WTC11 (cell line): ENCODE data around the gene OXLD1. TPM values are rescaled to one million over a fixed set of nuclear protein-coding genes. Genes with fewer than 3 reads are reported as not detected.

Experiments used
- ATAC-seq: fragments of 200-7000 bp; cut with Tn5 transposase; 2 replicates; pipeline ENCODE4 v1.10.0; 2021; ENCODE audit warnings: mild to moderate bottlenecking, moderate library complexity
- CTCF ChIA-PET: fragments of 300-600 bp; sonication (Branson Sonifier 250); formaldehyde crosslinking; loops from one replicate; lab custom pipeline; 2021; ENCODE audit warnings: antibody characterized with exemption; lab: Charles Lee
- POLR2A ChIA-PET: fragments of 350-600 bp; sonication (Branson Sonifier 250); formaldehyde crosslinking; loops from one replicate; lab custom pipeline; 2021; ENCODE audit warnings: antibody characterized with exemption; lab: Charles Lee
- DNase-seq: peaks from one replicate; pipeline ENCODE4 v3.0.0; 2021; ENCODE audit warnings: low spot score
- H3K27ac Mint-ChIP-seq: 2 replicates; pipeline ENCODE4 v1.8.0; 2021; ENCODE audit warnings: mixed read lengths
- H3K27me3 Mint-ChIP-seq: 2 replicates; pipeline ENCODE4 v1.8.0; 2021; ENCODE audit warnings: low read depth, mild to moderate bottlenecking, moderate library complexity, mixed read lengths
- H3K36me3 Mint-ChIP-seq: 2 replicates; pipeline ENCODE4 v1.8.0; 2021; ENCODE audit warnings: mixed read lengths
- H3K4me1 Mint-ChIP-seq: 2 replicates; pipeline ENCODE4 v1.8.0; 2022; ENCODE audit warnings: mixed read lengths
- H3K4me3 Mint-ChIP-seq: 2 replicates; pipeline ENCODE4 v1.8.0; 2021; ENCODE audit warnings: mild to moderate bottlenecking, moderate library complexity, mixed read lengths
- H3K9me3 Mint-ChIP-seq: 2 replicates; pipeline ENCODE4 v1.8.0; 2021; ENCODE audit warnings: mixed read lengths
- AR ChIP-seq: fragments of 250-450 bp; sonication (Bioruptor Pico); IDR thresholded peaks from 2 replicates; pipeline ENCODE4 v1.9.0; 2021; ENCODE audit warnings: mild to moderate bottlenecking
- CBFB ChIP-seq: sonication (generic); formaldehyde crosslinking; IDR thresholded peaks from 2 replicates; pipeline ENCODE4 v1.8.1; 2022; ENCODE audit warnings: mild to moderate bottlenecking, low read depth, missing genetic modification reagents
- CDX4 ChIP-seq: fragments of 250-450 bp; sonication (Bioruptor Pico); IDR thresholded peaks from 2 replicates; pipeline ENCODE4 v1.9.0; 2021; ENCODE audit warnings: moderate library complexity, mild to moderate bottlenecking, inconsistent platforms, borderline replicate concordance
- E2F1 ChIP-seq: sonication (generic); formaldehyde crosslinking; IDR thresholded peaks from 2 replicates; pipeline ENCODE4 v1.8.0; 2022; ENCODE audit warnings: mild to moderate bottlenecking, missing genetic modification reagents
- E2F4 ChIP-seq: sonication (generic); formaldehyde crosslinking; IDR thresholded peaks from 2 replicates; pipeline ENCODE4 v1.8.1; 2022; ENCODE audit warnings: low read depth, mild to moderate bottlenecking, moderate library complexity, missing genetic modification reagents, borderline replicate concordance
- ELF4 ChIP-seq: sonication (generic); formaldehyde crosslinking; IDR thresholded peaks from 2 replicates; pipeline ENCODE4 v1.8.1; 2022; ENCODE audit warnings: low read depth, mild to moderate bottlenecking, moderate library complexity, missing genetic modification reagents
- EMX1 ChIP-seq: fragments of 250-450 bp; sonication (Bioruptor Pico); IDR thresholded peaks from 2 replicates; pipeline ENCODE4 v1.8.0; 2021; ENCODE audit warnings: mild to moderate bottlenecking
- ESRRA ChIP-seq: sonication (generic); formaldehyde crosslinking; IDR thresholded peaks from 2 replicates; pipeline ENCODE4 v1.8.1; 2022; ENCODE audit warnings: mild to moderate bottlenecking, missing genetic modification reagents, borderline replicate concordance
- FOXK1 ChIP-seq: sonication (generic); formaldehyde crosslinking; IDR thresholded peaks from 2 replicates; pipeline ENCODE4 v1.8.0; 2022; ENCODE audit warnings: mild to moderate bottlenecking, moderate library complexity, missing genetic modification reagents
- GABPB1 ChIP-seq: sonication (generic); formaldehyde crosslinking; IDR thresholded peaks from 2 replicates; pipeline ENCODE4 v1.8.1; 2023; ENCODE audit warnings: mild to moderate bottlenecking, missing genetic modification reagents
- GRHL2 ChIP-seq: fragments of 250-450 bp; sonication (Bioruptor Pico); IDR thresholded peaks from 2 replicates; pipeline ENCODE4 v1.8.0; 2022; ENCODE audit warnings: mild to moderate bottlenecking, moderate library complexity; ENCODE audit not compliant: insufficient replicate concordance, severe bottlenecking
- HMGXB4 ChIP-seq: sonication (generic); formaldehyde crosslinking; IDR thresholded peaks from 2 replicates; pipeline ENCODE4 v1.8.1; 2023; ENCODE audit warnings: mild to moderate bottlenecking, moderate library complexity, missing genetic modification reagents
- MAX ChIP-seq: sonication (generic); formaldehyde crosslinking; IDR thresholded peaks from 2 replicates; pipeline ENCODE4 v1.8.0; 2022; ENCODE audit warnings: mild to moderate bottlenecking, missing genetic modification reagents
- MXD4 ChIP-seq: fragments of 250-450 bp; sonication (Bioruptor Pico); IDR thresholded peaks from 2 replicates; pipeline ENCODE4 v1.8.0; 2021; ENCODE audit warnings: mild to moderate bottlenecking, moderate library complexity, borderline replicate concordance
- NFE2L1 ChIP-seq: sonication (generic); formaldehyde crosslinking; IDR thresholded peaks from 2 replicates; pipeline ENCODE4 v1.8.1; 2023; ENCODE audit warnings: missing genetic modification reagents
- NR1H2 ChIP-seq: sonication (generic); formaldehyde crosslinking; IDR thresholded peaks from 2 replicates; pipeline ENCODE4 v1.9.0; 2021; ENCODE audit warnings: mild to moderate bottlenecking, moderate library complexity, missing genetic modification reagents
- OVOL2 ChIP-seq: fragments of 250-450 bp; sonication (Bioruptor Pico); IDR thresholded peaks from 2 replicates; pipeline ENCODE4 v1.9.0; 2021; ENCODE audit warnings: mild to moderate bottlenecking, borderline replicate concordance
- RELA ChIP-seq: sonication (generic); formaldehyde crosslinking; IDR thresholded peaks from 2 replicates; pipeline ENCODE4 v1.8.1; 2022; ENCODE audit warnings: missing genetic modification reagents, mild to moderate bottlenecking, borderline replicate concordance
- SOX15 ChIP-seq: fragments of 250-450 bp; sonication (Bioruptor Pico); IDR thresholded peaks from 2 replicates; pipeline ENCODE4 v1.9.0; 2021; ENCODE audit warnings: mild to moderate bottlenecking
- TCF7 ChIP-seq: sonication (generic); formaldehyde crosslinking; IDR thresholded peaks from 2 replicates; pipeline ENCODE4 v1.8.0; 2022; ENCODE audit warnings: mild to moderate bottlenecking, low read depth, missing genetic modification reagents, moderate library complexity
- TEAD1 ChIP-seq: sonication (generic); formaldehyde crosslinking; IDR thresholded peaks from 2 replicates; pipeline ENCODE4 v1.8.0; 2022; ENCODE audit warnings: mild to moderate bottlenecking, missing genetic modification reagents
- USF2 ChIP-seq: sonication (generic); formaldehyde crosslinking; IDR thresholded peaks from 2 replicates; pipeline ENCODE4 v1.8.1; 2023; ENCODE audit warnings: mild to moderate bottlenecking, missing genetic modification reagents, moderate library complexity
- ZBTB21 ChIP-seq: sonication (generic); formaldehyde crosslinking; IDR thresholded peaks from 2 replicates; pipeline ENCODE4 v1.8.1; 2023; ENCODE audit warnings: mild to moderate bottlenecking, missing genetic modification reagents, borderline replicate concordance
- ZNF219 ChIP-seq: sonication (generic); formaldehyde crosslinking; IDR thresholded peaks from 2 replicates; pipeline ENCODE4 v1.8.0; 2023; ENCODE audit warnings: missing genetic modification reagents, mild to moderate bottlenecking, borderline replicate concordance
- ZNF232 ChIP-seq: sonication (generic); formaldehyde crosslinking; IDR thresholded peaks from 2 replicates; pipeline ENCODE4 v1.8.0; 2022; ENCODE audit warnings: mild to moderate bottlenecking, missing genetic modification reagents
- ZNF423 ChIP-seq: fragments of 250-450 bp; sonication (Bioruptor Pico); IDR thresholded peaks from 2 replicates; pipeline ENCODE4 v2.1.2; 2022; ENCODE audit warnings: mild to moderate bottlenecking, moderate library complexity
- total RNA-seq: library from RNA; stranded (reverse); gene quantifications from 3 replicates; pipeline ENCODE4 v1.2.3, GENCODE V29; 2021

Gene OXLD1
- total RNA-seq, 1 experiment from 2014 or later = 49.6 TPM

- Mint-ChIP-seq H3K9me3 (no peaks in the 10 kb centered on the region), H3K36me3 (peaks cover 45% of the 10 kb centered on the region), H3K27me3 (no peaks in the 10 kb centered on the region), H3K4me3 (peak within 1 kb of the TSS; percentile 98), H3K27ac (peak within 1 kb of the TSS; percentile 95), H3K4me1 (peaks cover 16% of the 10 kb centered on the region)
- POLR2A ChIA-PET = interaction anchor here (0.6 to 2.3 kb wide), 9 partner anchors 8 to 222 kb away, joined by 3 to 11 read pairs (median 4); partner anchors contain the start of genes ARL16, HGS and SLC25A10
- DNase-seq = peak; percentile 94
- ATAC-seq = peak; percentile 84
- CTCF ChIA-PET = interaction anchor here (0.8 to 2.2 kb wide), 11 partner anchors 9 to 317 kb away, joined by 3 to 13 read pairs (median 4); partner anchors contain the start of genes ARL16, HGS and SLC25A10
- peak; percentile 14; the same call in 1 of the 2 replicates for TF ChIP-seq RELA
- peak; percentile 84; the same call in 1 of the 2 replicates for TF ChIP-seq CBFB (CRISPR knock-in tag)
- TF ChIP-seq MAX = peak; percentile 96
- peak; percentile 65; the same call in 1 of the 2 replicates for TF ChIP-seq NFE2L1
- TF ChIP-seq EMX1 (CRISPR knock-in tag) = no peak
- no peak; the same call in 1 of the 2 replicates for TF ChIP-seq ZBTB21 (CRISPR knock-in tag)
- no peak for TF ChIP-seq ZNF423 (CRISPR knock-in tag)
- TF ChIP-seq CDX4 = no peak
- TF ChIP-seq ELF4 (CRISPR knock-in tag) = peak; percentile 10; the same call in 1 of the 2 replicates
- no peak for TF ChIP-seq NR1H2 (CRISPR knock-in tag)
- peak; percentile 96 for TF ChIP-seq FOXK1 (CRISPR knock-in tag)
- peak; percentile 52; the same call in 1 of the 2 replicates for TF ChIP-seq USF2 (CRISPR knock-in tag)
- peak; percentile 51; the same call in 1 of the 2 replicates for TF ChIP-seq ZNF219
- TF ChIP-seq GABPB1 (CRISPR knock-in tag) = peak; percentile 91
- no peak for TF ChIP-seq E2F1
- TF ChIP-seq HMGXB4 = peak; percentile 98
- no peak for TF ChIP-seq SOX15 (CRISPR knock-in tag)
- TF ChIP-seq MXD4 (CRISPR knock-in tag) = no peak
- TF ChIP-seq GRHL2 (CRISPR knock-in tag) = no peak
- peak; percentile 82; the same call in 1 of the 2 replicates for TF ChIP-seq ESRRA (CRISPR knock-in tag)
- TF ChIP-seq E2F4 (CRISPR knock-in tag) = peak; percentile 81
- peak; percentile 85 for TF ChIP-seq TEAD1 (CRISPR knock-in tag)
- no peak for TF ChIP-seq AR (CRISPR knock-in tag)
- 0 out of 2 replicates have a peak, but pooled peaks have one; percentile 45 for TF ChIP-seq TCF7 (CRISPR knock-in tag)
- TF ChIP-seq OVOL2 = no peak
- 0 out of 2 replicates have a peak, but pooled peaks have one; percentile 41 for TF ChIP-seq ZNF232 (CRISPR knock-in tag)
Measured at GRCh38 chr17:81702934-81703746, 36.7 kb upstream of the OXLD1 start, which contains the start of gene MRPL12. MRPL12 (plus strand) TSS chr17:81703367; CDS start chr17:81703502, 135 bp downstream.
